Measurements from ENCODE around the gene PGAM2. TPM values are rescaled to one million over a fixed set of nuclear protein-coding genes. Genes with fewer than 3 reads are reported as not detected.

The PGAM2 gene
- total RNA-seq, 4 donors from 2014 or later: 2.2 to 28.0 (median 9.1) TPM

- 95 to 99% methylated on average over 9 to 13 of the region's 20 CpGs for WGBS, 2 donors
- Histone ChIP-seq H3K27me3 (no peaks in the 10 kb centered on the region), H3K36me3 (peaks cover 28 to 49% of the 10 kb centered on the region in 2 donors), H3K4me1 (peaks cover 26 to 53% of the 10 kb centered on the region in 2 donors), H3K4me3 (replicated peaks in 1 of 3) (no peak overlapping the region), H3K27ac (no peak overlapping the region), H3K9me3 (no peaks in the 10 kb centered on the region)
- DNase-seq: no peak
- TF ChIP-seq POLR2A (IDR thresholded peaks at IDR 0.05) (no peak), CTCF (IDR thresholded peaks at IDR 0.05) (no peak)
- intact Hi-C loops (cut with DNase I): loop anchor here (5.0 kb wide), 1 partner anchor 41 kb away; no protein-coding TSS in a partner anchor
Observed at GRCh38 chr7:44076101-44076895, 10.9 kb upstream of the PGAM2 start.

GRCh38 chr7:44075296-44076075, 10.1 kb upstream of the PGAM2 start:
- DNase-seq: no peak
- Histone ChIP-seq H3K4me1 (peaks cover 19 to 45% of the 10 kb centered on the region in 2 donors), H3K27ac (no peak overlapping the region), H3K36me3 (peaks cover 28 to 49% of the 10 kb centered on the region in 2 donors), H3K27me3 (no peaks in the 10 kb centered on the region), H3K9me3 (no peaks in the 10 kb centered on the region), H3K4me3 (replicated peaks in 1 of 3) (no peak overlapping the region)
- 78 to 91% methylated on average over 17 of the region's 17 CpGs for WGBS, 2 donors
- intact Hi-C loops (cut with DNase I): loop anchor here (5.0 kb wide), 1 partner anchor 42 kb away; no protein-coding TSS in a partner anchor
- TF ChIP-seq POLR2A (IDR thresholded peaks at IDR 0.05) (no peak), CTCF (IDR thresholded peaks at IDR 0.05) (no peak)

- peaks cover 18 to 43% of the 10 kb centered on the region in 2 donors for H3K36me3 ChIP-seq
- intact Hi-C loops (cut with DNase I): no loop called here
Observed at GRCh38 chr7:44074349-44074695, 9.0 kb upstream of the PGAM2 start.

GRCh38 chr7:44073664-44074348, 8.4 kb upstream of the PGAM2 start:
- WGBS, 2 donors: 73 to 82% methylated on average over 14 to 26 of the region's 26 CpGs
- Histone ChIP-seq H3K27me3 (no peaks in the 10 kb centered on the region), H3K4me1 (peaks cover 12 to 28% of the 10 kb centered on the region in 2 donors), H3K9me3 (no peaks in the 10 kb centered on the region), H3K4me3 (replicated peaks in 1 of 3) (no peak overlapping the region), H3K27ac (peak overlapping the region in 2 of 3 donors; percentile 34 to 46), H3K36me3 (peaks cover 18 to 43% of the 10 kb centered on the region in 2 donors)
- no peak for DNase-seq
- TF ChIP-seq CTCF (IDR thresholded peaks at IDR 0.05) (no peak), POLR2A (IDR thresholded peaks at IDR 0.05) (no peak)
- intact Hi-C loops (cut with DNase I): no loop called here

More at GRCh38 chr7:44074349-44074695, 9.0 kb upstream of the PGAM2 start:
- 80 to 92% methylated on average over 6 to 11 of the region's 13 CpGs for WGBS, 2 donors
- no peak for DNase-seq
- no peak overlapping the region for H3K4me3 ChIP-seq (replicated peaks in 1 of 3)
- H3K4me1 ChIP-seq: peaks cover 17 to 34% of the 10 kb centered on the region in 2 donors
- H3K9me3 ChIP-seq: no peaks in the 10 kb centered on the region
- no peak for TF ChIP-seq POLR2A (IDR thresholded peaks at IDR 0.05)
- TF ChIP-seq CTCF (IDR thresholded peaks at IDR 0.05): no peak
- no peaks in the 10 kb centered on the region for H3K27me3 ChIP-seq
- peak overlapping the region in 2 of 3 donors; percentile 34 to 46 for H3K27ac ChIP-seq

Data from thyroid gland (tissue), 4 donors.